Measurements from ENCODE around the gene HECW1.

DNA sequence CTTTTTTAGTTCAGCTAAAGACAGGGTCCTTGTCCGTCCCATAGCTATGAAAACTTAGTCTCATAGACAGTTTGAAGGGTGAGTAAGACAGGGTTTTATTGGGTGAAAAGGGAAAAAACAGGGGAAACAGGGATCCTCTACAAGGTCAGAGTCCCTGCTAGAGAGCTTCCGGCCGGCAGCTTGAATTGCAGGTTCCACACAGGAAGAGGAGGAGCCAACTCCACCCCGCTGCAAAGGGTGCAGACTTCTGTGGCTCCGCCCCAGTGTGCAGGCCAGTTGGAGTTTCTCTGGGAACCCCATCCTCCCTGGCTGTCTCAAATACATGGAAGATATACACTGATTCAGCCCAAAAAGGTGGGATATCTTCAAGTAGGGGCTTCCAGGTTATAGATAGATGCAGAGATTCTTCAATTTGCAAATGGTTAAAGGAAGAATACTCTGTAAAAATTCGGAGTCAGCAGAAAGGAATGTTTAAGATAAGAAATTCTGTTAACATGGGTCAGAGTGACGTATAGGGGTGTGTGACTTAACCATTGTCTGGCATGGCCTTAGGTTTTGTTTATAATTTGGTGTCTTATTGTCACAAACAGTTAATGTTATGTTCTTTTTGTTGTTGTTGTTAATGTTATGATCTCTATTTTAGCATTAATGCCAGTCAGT is 34.6 kb upstream of the HECW1 start:
- TF ChIP-seq POLR2AphosphoS5 (IDR thresholded peaks at IDR 0.05; ENCODE audit: borderline replicate concordance, low read depth, low read length) (no peak), EZH2 (IDR thresholded peaks at IDR 0.05) (no peak), FOXP2 (optimal IDR thresholded peaks at IDR 0.05; ENCODE audit: control extremely low read depth, extremely low read length, insufficient read depth) (no peak)

All from SK-N-MC (cell line).